ENCODE measurements around the gene PHYKPL. TPM values are rescaled to one million over a fixed set of nuclear protein-coding genes. Genes with fewer than 3 reads are reported as not detected.

The PHYKPL gene
- total and polyA plus RNA-seq, 2 of the 8 experiments (the other 6 are each of a cell fraction or from before 2014, with no cell fraction given), result 25.1 to 32.1 TPM

Other genes with a start within 250 kb of the PHYKPL start
- gene PROP1, start 236.6 kb downstream of the PHYKPL start, total RNA-seq (2021; fragmentation: NEBNext Ultra II Directional; extraction: Animal tissue kit (Norgen Biotek cat#: 25700)), result not detected in 2 replicates
- gene PROP1, start 236.6 kb downstream of the PHYKPL start, polyA plus RNA-seq (2011; rRNA removed), result 0.09 TPM in 1 of 2 replicates, not detected in the other
- 36.0 and 39.2 TPM in 2 replicates for gene N4BP3, start 119.3 kb downstream of the PHYKPL start, total RNA-seq (2021; fragmentation: NEBNext Ultra II Directional; extraction: Animal tissue kit (Norgen Biotek cat#: 25700))
- 13.1 and 23.4 TPM in 2 replicates for gene N4BP3, start 119.3 kb downstream of the PHYKPL start, polyA plus RNA-seq (2011; rRNA removed)
- gene RMND5B, start 101.8 kb downstream of the PHYKPL start, total RNA-seq (2021; fragmentation: NEBNext Ultra II Directional; extraction: Animal tissue kit (Norgen Biotek cat#: 25700)), result 74.6 and 75.9 TPM in 2 replicates
- gene RMND5B, start 101.8 kb downstream of the PHYKPL start, polyA plus RNA-seq (2011; rRNA removed), result 90.2 and 106 TPM in 2 replicates
- gene NHP2, start 78.9 kb downstream of the PHYKPL start, total RNA-seq (2021; fragmentation: NEBNext Ultra II Directional; extraction: Animal tissue kit (Norgen Biotek cat#: 25700)), result 263 and 281 TPM in 2 replicates
- gene NHP2, start 78.9 kb downstream of the PHYKPL start, polyA plus RNA-seq (2011; rRNA removed), result 241 and 344 TPM in 2 replicates
- gene GMCL2, start 45.4 kb downstream of the PHYKPL start, total RNA-seq (2021; fragmentation: NEBNext Ultra II Directional; extraction: Animal tissue kit (Norgen Biotek cat#: 25700)), result 0.13 TPM in 1 of 2 replicates, not detected in the other
- gene GMCL2, start 45.4 kb downstream of the PHYKPL start, polyA plus RNA-seq (2011; rRNA removed), result not detected in 2 replicates
- gene HNRNPAB, start 28.3 kb downstream of the PHYKPL start, total RNA-seq (2021; fragmentation: NEBNext Ultra II Directional; extraction: Animal tissue kit (Norgen Biotek cat#: 25700)), result 556 and 563 TPM in 2 replicates
- gene HNRNPAB, start 28.3 kb downstream of the PHYKPL start, polyA plus RNA-seq (2011; rRNA removed), result 350 and 373 TPM in 2 replicates